NCI-H748 (cell line): ENCODE results near the gene QKI.
A peak's percentile ranks its signal among the peaks of the same experiment; 100 is the strongest.
"Not testable (repeated sequence)": the region's sequence is repeated elsewhere in the genome, so short reads cannot be mapped to it uniquely, and the experiment has no call there.

ENCODE experiments used
- DNase-seq: peaks from one replicate; lab custom pipeline; 2025; ENCODE audit not compliant: unreplicated experiment; lab: John Stamatoyannopoulos, UW

The QKI gene

DNA sequence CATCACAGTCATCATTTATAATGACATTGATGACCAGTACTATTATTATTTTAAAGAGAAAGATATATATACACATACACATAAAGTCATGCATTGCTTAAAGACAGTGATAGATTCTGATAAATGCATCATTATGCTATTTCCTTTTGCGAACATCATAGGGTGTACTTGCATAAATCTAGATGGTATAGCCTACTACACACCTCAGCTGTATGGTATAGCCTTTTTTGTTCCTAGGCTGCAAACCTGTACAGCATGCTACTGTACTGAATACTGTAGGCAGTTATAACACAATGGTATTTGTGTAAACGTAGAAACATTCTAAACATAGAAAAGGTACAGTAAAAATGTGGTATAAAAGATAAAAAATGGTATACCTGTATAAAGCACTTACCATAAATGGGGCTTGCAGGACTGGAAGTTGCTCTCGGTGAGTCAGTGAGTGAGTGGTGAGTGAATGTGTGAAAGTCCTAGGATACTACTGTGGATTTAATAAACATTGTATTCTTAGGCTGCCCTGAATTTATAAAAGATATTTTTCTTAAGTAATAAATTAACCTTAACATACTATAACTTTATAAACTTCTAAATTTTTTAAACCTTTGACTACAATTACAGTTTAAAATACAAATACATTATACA lies 23.9 kb downstream of the QKI start:
- no peak for DNase-seq

DNA sequence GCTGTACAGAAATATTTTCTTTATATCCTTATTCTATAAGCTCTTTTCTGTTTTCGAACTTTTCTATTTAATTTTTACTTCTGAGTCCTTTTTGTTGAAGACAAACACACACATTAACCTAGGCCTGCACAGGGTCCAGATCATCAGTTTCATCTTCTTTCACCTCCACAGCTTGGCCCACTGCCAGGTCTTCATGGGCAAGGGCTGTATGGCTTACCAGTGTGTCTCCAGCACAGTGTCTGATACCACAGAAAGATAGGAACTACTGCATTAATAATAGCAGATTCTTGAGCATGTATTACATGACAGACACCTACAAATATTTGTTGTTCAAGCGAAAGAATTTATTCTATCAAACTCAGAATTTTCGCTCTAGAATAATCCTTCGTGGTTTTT lies 24.4 kb downstream of the QKI start:
- DNase-seq = peak; percentile 65

DNA sequence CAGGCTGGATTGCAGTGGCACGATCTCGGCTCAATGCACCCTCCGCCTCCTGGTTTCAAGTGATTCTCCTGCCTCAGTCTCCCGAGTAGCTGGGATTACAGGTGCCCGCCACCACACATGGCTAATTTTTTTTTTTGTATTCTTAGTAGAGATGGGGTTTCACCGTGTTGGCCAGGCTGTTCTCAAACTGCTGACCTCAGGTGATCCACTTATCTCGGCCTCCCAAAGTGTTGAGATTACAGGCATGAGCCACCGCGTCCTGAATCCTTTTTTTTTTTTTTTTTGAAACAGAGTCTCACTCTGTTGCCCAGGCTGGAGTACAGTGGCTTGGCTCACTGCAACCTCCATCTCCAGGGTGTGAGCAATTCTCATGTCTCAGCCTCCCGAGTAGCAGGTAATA lies 24.9 kb downstream of the QKI start:
- DNase-seq = not testable (repeated sequence)

DNA sequence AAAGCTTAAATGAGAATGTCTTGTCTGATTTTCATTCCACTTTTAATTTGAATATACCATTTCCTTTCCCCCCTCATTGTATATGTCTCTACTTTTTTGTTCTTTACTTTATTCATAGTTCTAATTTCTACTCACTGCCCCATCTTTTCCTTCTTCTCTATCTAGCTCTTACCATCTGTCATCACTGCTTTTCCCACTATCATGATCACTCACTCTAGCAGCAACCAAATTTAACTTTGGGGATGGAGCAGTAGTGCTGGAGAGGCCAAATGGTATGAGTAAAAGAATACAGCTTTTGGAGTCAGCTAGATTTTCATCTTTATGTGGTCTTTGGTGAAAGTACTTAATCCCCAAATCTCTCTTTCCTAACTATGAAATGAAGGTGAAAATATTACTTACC lies 25.5 kb downstream of the QKI start:
- no peak for DNase-seq

DNA sequence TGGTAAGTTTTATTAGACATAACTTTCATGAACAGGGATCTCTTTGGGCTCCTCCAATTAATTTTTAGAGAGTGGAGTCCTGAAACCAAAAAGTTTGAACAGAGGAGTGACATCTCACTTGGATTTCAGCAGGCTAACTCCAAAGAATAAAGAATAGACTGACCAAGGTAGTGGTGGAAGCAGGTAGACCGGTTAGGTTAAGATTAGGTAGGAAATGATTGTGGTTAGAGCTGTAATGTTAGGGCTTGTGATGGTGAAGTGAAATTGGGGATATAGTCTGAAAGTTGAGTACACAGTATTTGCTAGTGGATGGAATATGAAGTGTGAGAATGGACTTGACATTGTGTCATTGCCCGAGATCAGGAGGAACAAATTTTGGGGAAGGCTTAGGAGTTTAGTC lies 27.8 kb downstream of the QKI start:
- no peak for DNase-seq

DNA sequence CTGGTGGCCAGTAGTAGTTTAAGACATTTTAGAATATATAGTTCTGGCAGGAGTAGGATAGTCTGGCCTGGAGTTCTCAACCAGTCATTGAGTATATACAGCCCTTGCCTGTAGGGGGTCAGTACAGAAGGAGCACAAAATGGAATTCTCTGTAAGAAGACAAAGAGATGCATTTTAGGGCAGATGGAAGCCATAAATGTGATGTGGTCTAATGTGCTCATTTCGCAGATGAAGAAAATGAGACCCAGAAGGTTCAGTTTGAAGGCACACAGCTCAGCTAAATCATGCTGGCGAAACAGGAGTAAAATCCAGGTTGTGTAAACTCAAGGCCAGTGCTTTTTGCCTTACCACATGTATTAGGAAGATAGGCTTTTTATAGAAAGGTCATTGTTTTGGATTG lies 29.6 kb downstream of the QKI start:
- DNase-seq = no peak

DNA sequence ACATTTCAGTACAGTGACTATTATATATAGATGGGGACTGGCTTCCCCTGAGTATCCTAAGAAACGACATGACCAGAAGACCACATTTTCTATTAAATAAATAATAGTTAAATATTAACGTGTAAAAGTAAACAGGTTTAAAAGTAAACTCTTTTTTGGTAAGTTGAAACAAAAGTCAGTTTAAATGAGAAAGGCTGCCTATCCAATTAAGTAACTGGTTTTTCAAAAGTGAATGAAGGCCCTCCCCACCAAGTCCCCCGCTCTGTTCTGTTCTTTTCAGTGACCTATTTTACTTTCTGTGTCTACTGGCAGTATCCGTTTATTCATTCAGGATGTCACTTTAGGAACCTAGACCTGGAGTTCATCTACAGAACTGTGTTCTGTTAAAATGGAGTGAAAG lies 32.0 kb downstream of the QKI start:
- DNase-seq = no peak

DNA sequence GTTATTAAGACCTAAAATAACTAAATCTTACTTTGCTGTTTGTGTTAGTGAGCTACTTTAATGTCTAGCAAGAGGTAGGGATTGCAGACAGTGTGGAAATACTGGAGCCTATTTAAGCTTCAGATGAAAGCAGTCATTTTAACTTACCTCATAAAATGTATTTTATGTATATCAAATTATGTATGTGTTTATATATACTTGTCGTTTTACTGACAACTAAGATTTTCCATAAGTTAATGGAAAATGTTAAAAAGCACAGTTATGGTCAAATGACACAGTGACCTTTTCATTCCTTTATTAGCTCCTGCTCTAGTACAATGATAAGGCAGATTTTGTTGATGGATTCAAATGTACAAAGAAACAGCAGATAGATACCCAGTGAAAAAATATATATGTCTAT lies 34.6 kb downstream of the QKI start:
- no peak for DNase-seq

DNA sequence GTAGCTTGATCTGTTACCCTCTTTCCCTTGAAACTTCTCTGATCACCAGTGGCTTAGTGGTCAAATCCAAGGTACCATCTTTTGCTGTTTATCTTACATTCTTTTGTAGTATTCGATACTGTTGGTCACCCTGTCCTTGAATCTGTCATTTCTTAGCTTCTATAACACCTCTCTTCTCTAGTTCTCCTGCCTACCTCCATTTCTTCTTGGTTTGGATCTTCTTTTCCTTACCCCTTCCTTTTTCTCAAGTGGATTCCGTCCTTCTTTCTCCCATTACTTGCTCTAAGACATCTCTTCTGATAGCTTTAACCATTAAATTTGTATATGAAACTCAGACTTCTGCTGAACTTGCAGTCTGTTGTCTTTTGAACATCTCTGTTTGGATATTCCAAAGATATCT lies 39.9 kb downstream of the QKI start:
- DNase-seq = no peak

DNA sequence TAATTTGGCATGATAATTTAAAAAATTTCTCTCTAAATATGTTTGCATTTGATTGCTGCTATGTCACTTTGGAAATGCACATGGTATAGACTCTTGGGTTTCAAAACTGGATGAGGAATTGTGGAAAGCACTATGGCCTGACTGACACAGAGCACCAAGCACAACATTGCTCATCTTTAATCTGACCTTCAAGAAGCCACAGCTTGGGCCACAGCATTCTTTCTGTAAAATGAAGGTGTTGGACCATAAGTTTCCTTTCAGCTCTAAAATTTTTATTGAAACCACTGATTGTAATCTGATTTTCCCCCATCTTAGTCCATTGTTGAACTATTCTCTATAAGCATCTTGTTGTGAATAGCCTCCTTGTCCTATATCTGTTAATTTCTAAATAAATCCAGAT lies 41.0 kb downstream of the QKI start:
- DNase-seq = no peak

DNA sequence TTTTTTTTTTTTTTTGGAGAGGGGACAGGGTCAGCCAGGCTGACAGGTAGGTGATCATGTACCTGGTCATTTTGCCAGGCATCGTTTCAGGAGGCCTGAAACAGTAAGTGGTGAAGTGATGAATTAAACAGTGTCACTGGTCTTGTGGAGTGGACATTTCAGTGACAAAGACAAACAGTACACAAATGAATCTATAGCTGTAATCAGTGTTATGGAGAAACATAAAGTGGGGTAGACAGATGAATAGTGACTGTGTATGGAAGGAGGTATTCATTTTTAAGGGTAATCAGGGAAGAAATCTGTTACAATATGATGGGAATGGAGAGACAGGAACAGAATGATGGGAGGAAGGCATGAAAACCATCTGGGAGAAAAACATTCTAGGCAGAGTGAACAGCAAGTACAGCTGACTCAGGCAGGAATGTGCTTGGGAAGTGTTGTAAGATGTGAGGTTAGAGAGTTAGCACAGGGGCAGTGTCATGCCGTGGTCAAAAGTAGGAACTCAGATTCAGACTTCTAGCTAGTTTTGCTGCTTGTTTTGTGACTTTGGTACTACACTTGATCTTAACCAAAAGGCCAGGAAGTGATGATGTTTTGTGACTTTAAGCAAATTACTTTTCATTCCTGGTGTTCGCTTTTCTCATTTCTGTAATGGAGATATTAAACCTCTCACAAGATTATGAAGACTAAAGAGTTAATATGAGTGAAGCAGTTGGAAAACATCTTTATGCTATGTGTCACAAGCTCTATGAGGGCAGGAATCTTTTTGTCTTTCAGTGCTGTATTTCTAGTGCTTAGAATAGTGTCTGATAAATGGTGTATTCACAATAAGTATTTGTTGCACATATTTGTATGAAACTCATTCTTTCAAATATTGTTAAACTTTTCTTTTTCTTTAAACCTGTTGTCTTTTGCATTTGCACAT lies 43.4 kb downstream of the QKI start:
- no peak for DNase-seq

DNA sequence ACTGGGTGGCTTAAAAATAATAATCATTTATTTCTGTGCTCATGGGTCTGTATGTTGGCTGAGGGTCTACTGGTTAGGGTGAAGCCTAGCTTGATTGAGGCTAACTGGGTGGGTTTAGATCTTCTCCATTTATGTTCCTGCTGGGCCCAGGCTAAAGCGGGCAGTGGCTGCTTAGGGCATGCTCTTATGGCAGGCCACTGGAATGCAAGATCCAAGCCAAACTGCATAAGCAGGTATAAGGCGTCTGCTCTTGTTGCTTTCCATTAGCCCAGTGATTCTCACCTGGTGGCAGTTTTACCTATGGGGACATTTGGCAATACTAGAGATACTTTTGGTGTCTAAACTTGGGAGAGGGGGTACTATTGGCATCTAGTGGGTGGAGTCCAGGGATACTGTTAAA lies 44.5 kb downstream of the QKI start:
- no peak for DNase-seq

DNA sequence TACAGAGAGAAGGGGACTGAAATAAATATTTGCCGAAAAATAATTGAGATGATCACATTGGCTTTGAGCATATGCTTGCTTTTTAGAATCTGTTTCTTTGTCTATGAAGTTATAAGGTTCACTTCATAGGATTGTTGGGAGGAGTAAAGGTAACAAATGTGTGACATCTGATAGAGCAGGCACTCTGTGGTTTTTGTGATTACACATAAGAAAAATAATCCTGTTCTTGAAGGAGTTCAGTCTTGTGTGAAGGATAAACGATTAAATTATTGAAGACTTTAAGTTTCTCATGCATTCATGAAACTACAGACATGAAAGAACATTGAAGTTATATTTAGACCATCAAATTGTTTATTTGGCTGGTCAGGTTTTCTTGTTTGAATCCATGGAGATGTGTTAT lies 45.0 kb downstream of the QKI start:
- no peak for DNase-seq

DNA sequence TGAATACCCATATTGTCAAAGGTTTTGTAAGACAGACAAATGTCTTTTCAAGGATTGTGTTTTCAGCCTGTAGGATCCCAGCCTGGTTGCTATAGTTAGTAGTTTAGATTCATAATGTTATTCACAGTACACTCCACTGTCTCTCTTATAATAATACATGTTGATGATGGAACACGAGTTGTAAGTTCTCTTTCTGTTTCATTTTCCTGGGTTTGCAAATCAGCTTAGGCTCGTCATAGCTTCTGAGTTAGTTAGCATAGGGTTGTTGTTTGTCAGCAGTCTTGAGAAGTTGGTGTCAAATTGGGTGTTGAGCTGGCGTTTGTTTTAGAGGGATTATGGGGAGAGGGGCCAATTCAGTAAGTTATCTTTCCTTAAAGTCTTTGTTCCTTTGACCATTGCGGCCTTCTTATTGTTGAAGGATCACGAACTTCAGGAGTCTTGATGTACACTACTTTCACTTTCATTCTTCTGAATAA lies 45.8 kb downstream of the QKI start:
- no peak for DNase-seq

DNA sequence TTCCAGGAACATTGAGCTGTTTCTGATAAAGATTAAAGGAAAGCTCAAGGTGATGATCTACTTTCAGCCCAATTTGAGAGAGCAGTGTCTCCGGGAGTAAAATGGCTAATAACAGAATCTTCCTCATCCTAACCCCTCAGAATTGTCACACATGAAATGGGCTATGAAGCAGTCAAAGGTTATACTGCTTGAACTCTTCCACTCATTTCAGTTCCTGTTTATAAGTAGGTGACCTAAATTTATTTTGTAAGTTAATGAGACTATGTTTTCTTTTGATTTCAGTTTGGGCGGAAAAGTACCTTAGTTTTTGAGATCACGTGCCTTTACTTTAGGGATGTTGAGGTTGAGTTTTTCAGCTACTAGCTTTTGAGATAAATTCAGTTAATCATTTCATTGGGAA lies 47.2 kb downstream of the QKI start:
- no peak for DNase-seq

DNA sequence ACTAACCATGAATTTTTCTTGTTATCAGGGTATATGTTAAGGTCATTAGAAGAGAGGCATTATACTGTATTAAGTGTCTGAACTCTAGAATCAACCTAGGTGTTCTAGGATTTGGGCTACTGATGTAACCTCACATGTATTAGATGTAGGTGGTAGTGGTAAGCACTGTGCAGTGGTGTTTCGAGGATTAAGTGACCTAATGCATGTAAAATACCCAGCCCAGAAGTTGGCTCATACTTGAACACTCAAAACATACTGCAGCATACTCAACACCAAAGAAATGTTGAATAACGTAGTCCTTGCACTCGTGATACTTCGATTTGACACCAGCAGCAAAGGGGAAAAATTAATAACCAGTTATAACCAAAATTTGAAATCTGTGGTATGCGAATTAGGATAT lies 48.7 kb downstream of the QKI start:
- DNase-seq = no peak

DNA sequence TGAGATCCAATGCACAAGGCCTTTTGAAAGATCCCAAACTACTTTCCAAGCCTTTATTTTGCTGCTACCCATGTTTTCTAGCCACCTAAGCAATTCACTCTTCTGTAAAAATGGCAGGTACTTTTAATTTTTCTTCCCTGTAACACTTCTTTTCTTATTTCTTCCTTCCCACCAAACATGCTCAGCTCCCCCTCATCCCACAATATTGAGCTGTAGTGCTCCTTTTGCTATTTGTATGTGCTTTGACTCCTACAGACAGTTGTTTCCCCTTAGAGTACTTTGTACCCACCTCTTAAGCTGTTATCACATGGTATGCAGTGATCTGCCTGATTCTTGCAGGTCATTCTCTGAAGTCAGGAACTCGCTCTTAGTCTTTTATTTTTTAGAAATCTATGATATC lies 49.3 kb downstream of the QKI start:
- DNase-seq = no peak

DNA sequence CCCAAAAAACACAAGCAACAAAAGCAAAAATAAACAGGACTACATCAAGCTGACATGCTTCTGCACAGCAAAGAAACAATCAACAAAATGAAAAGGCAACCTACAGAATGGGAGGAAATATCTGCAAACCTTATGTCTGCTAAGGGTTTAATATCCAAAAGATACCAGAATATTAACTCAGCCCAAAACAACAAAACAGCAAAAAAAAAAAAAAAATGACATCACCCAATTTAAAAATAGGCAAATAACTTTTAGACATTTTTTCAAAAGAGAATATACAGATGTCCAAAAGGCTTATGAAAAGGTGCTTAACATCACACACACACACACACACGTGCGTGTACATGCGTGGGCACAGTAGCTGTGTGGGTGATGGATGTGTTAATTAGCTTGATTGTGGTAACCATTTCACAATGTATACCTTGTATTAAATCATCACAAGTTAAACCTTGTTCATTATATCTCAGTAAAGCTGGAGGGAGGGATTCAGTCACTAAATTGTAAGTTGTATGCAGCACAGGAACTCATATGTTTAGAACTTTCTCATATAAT lies 52.4 kb downstream of the QKI start:
- peak; percentile 11 for DNase-seq

DNA sequence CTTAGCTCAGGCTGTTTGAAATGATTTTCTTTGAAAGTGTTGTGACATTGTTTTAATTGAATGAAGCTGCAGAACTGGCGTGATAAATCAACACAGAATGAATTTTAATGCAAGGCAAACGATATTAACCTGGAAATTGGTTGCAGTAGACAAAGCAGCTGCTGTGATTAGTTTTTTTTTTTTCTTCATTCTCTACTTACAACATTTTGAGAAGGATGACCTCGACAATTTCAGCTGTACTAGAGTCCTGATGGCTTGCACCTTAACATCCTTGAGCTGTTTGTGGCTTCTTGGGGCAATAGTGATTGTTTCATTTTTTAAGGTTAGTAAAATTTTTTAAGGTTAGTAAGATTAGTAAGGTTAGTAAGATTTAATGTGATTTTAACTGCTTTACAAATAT lies 54.2 kb downstream of the QKI start:
- DNase-seq = peak; percentile 35

DNA sequence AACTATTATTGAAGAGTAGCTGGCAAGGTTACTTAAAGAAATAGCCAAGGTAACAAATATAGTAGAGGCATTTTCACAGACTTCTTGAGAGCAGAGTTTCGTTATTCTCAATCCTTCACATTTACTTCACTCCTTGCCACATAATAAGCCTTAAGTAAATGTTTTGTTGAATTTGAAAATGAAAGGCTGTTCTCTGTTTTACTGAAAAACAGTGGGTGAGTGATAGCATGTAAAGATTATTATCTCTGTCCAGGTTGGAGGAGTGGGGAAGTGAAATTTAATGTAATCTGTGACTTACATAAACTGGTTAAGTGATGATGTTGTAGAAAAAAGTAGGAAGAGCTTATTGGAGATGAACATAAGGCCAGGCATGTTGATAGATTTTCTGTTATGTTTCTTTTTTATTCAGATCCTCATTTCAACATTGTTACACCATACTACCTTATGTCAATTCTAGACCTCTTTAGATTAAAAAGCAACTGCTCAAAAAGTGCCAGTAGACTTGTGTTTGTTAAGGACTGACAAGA lies 55.0 kb downstream of the QKI start:
- no peak for DNase-seq

DNA sequence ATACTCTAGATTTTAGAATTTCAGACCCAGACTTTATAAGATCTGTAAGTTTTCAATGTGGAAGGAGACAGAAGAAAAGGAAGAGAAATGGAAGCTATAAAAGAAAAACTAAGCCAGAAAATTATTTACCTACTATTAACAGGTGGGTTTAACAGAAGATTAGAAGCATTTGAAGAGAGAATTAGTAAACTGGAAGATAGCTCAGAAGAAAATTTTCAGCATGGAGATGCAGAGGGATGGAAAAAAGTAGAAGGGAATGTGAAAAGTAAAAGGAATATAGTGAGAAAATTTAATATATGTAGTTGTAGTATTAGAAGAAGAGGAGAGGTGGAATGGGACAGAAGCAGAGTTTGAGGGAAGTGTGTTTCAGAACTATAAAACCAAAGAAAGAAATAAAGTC lies 56.1 kb downstream of the QKI start:
- DNase-seq = no peak

DNA sequence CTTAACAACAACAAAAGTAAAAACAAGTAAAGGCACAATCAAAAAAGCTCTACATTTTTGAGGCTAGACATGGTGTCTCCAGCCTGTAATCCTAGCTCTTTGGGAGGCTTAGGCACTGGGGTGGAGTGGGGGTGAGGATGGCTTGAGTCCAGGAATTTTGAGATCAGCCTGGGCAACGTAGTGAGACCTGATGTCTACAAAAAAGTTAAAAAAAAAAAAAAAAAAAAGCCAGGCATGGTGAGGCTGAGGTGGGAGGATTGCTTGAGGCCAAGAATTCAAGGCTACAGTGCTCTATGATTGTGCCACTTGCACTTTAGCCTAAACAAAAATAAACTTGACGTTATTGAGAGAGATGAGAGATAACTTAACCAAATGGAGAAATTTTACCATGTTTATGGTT lies 60.1 kb downstream of the QKI start:
- DNase-seq = no peak
